ENCODE data around the gene NFIB. TPM values are rescaled to one million over a fixed set of nuclear protein-coding genes. Genes with fewer than 3 reads are reported as not detected.

The NFIB gene
- total and polyA plus RNA-seq, 2 of the 8 experiments (the other 6 are each of a cell fraction or from before 2014, with no cell fraction given), result 2.6 to 13.1 TPM

GRCh38 chr9:14119694-14120514 lies 194.0 kb downstream of the NFIB start:
- H3K9ac ChIP-seq (replicated peaks in 1 of 4; ENCODE audit: extremely low read depth in 1 of 4, low read depth in 3 of 4, low read length in 3 of 4), result no peak overlapping the region
- no peaks in the 10 kb centered on the region for H3K9me3 ChIP-seq (ENCODE audit: insufficient read depth in 2 of 2, low read depth in 1 of 2, low read length in 1 of 2)
- ChIA-PET POLR2A (ENCODE audit: partially characterized antibody) (no interaction called here), CTCF (ENCODE audit: partially characterized antibody) (interaction anchor here (0.6 to 2.6 kb wide), 6 partner anchors 27 to 233 kb away, joined by 3 to 8 read pairs (median 4); no protein-coding TSS in a partner anchor)
- no peak overlapping the region for H3K23ac ChIP-seq (ENCODE audit: insufficient read length)
- H3K23me2 ChIP-seq (ENCODE audit: low read depth, low read length), result no peaks in the 10 kb centered on the region
- H3K4me1 ChIP-seq (replicated peaks in 1 of 4; ENCODE audit: control insufficient read depth in 3 of 4, insufficient read depth in 4 of 4, low read length in 3 of 4), result peaks cover 0 to 4% (median 0%) of the 10 kb centered on the region in 4 experiments; a peak in 4 of 7 replicates
- H3K36me3 ChIP-seq (ENCODE audit: control insufficient read depth in 2 of 4, insufficient read depth in 4 of 4, low read length in 3 of 4), result peaks cover 0 to 3% (median 0%) of the 10 kb centered on the region in 4 experiments; a peak in 1 of 8 replicates
- no peak overlapping the region for H3K27ac ChIP-seq (ENCODE audit: low read depth, low read length)
- WGBS, 2 experiments (ENCODE audit: extremely low coverage in 1 of 2, insufficient coverage in 1 of 2, insufficient read length in 1 of 2, insufficient replicate concordance in 2 of 2, low coverage in 1 of 2, low lambda C conversion rate in 2 of 2, missing lambda C conversion rate in 1 of 2), result 95% methylated on average over 2 of the region's 2 CpGs; no CpG with 5 or more reads in 1 of the 2 experiments
- no peak overlapping the region for H2BK15ac ChIP-seq (ENCODE audit: low read length)
- no peak overlapping the region for H3K4me2 ChIP-seq (ENCODE audit: insufficient read depth in 1 of 2, low read depth in 2 of 2, low read length in 2 of 2)
- no peak overlapping the region for H2BK20ac ChIP-seq (ENCODE audit: low read length)
- DNase-seq (ENCODE audit: low read depth in 1 of 2, low spot score in 2 of 2), result no peak
- no peak overlapping the region for H4K5ac ChIP-seq (ENCODE audit: insufficient read length, low read depth, low read length)
- no peak overlapping the region for H2AK5ac ChIP-seq (ENCODE audit: low read depth, low read length)
- no peak for FAIRE-seq
- no peaks in the 10 kb centered on the region for H3K27me3 ChIP-seq (replicated peaks in 1 of 4; ENCODE audit: control insufficient read depth in 3 of 4, extremely low read depth in 1 of 4, insufficient read depth in 3 of 4, low read length in 3 of 4)
- H4K8ac ChIP-seq (ENCODE audit: extremely low read depth, insufficient read depth, low read length), result peak overlapping the region; percentile 65; the same call in 1 of the 2 replicates
- H3K56ac ChIP-seq (replicated peaks; ENCODE audit: insufficient read length, low read depth, low read length), result no peak overlapping the region
- H2BK120ac ChIP-seq (replicated peaks; ENCODE audit: low read depth, low read length), result no peak overlapping the region
- H4K91ac ChIP-seq (replicated peaks; ENCODE audit: insufficient read length, low read length), result no peak overlapping the region
- H3K79me1 ChIP-seq (ENCODE audit: low read depth, low read length), result no peaks in the 10 kb centered on the region
- H3K18ac ChIP-seq (ENCODE audit: extremely low read depth, low read length), result no peak overlapping the region
- H3K4me3 ChIP-seq (ENCODE audit: extremely low read depth in 1 of 4, insufficient read depth in 2 of 4, low read depth in 3 of 4, low read length in 4 of 4), result no peak overlapping the region
- no peaks in the 10 kb centered on the region for H4K20me1 ChIP-seq (replicated peaks in 1 of 2; ENCODE audit: control insufficient read depth in 1 of 2, insufficient read depth in 2 of 2, low read length in 2 of 2)
- H3K14ac ChIP-seq (ENCODE audit: insufficient read length), result no peak overlapping the region
- no peak overlapping the region for H2BK12ac ChIP-seq (ENCODE audit: low read depth, low read length)
- H2AFZ ChIP-seq (ENCODE audit: low read length), result no peak overlapping the region
- H2BK5ac ChIP-seq (ENCODE audit: low read depth, low read length), result no peak overlapping the region
- H3K79me2 ChIP-seq (ENCODE audit: control insufficient read depth in 1 of 2, insufficient read depth in 2 of 2, low read length in 2 of 2), result no peaks in the 10 kb centered on the region
- no peak overlapping the region for H3K4ac ChIP-seq (replicated peaks; ENCODE audit: insufficient read length, low read depth, low read length)
- TF ChIP-seq MAFK (IDR thresholded peaks at IDR 0.05; ENCODE audit: low read depth, low read length), result no peak
- no peak for TF ChIP-seq NANOG (IDR thresholded peaks at IDR 0.05; ENCODE audit: insufficient read depth, low read depth, low read length, poor library complexity, severe bottlenecking)
- no peak for TF ChIP-seq CHD2 (IDR thresholded peaks at IDR 0.05; ENCODE audit: low read length)
- TF ChIP-seq GTF2F1 (IDR thresholded peaks at IDR 0.05; ENCODE audit: borderline replicate concordance, low read depth, low read length), result no peak
- TF ChIP-seq SIRT6 (IDR thresholded peaks at IDR 0.05; ENCODE audit: low read length), result no peak
- TF ChIP-seq RBBP5 (IDR thresholded peaks at IDR 0.05; ENCODE audit: borderline replicate concordance, low read depth, low read length), result no peak
- TF ChIP-seq JUN (IDR thresholded peaks at IDR 0.05; ENCODE audit: low read depth, low read length), result no peak
- TF ChIP-seq SUZ12 (IDR thresholded peaks at IDR 0.05; ENCODE audit: low read length), result no peak
- no peak for TF ChIP-seq SAP30 (IDR thresholded peaks at IDR 0.05; ENCODE audit: insufficient read depth, insufficient replicate concordance, low read length)
- no peak for TF ChIP-seq JUND (IDR thresholded peaks at IDR 0.05; ENCODE audit: low read length)
